Thyroid gland (tissue), 4 donors: ENCODE results near the gene ZNF384. TPM values are rescaled to one million over a fixed set of nuclear protein-coding genes. Genes with fewer than 3 reads are reported as not detected.

Source experiments
- DNase-seq, 2 donors: peaks; one replicate each; pipeline ENCODE4 v3.0.0-alpha.2; 2019
- H3K27ac ChIP-seq, 3 donors: fragments of 200-600 bp; sonication (generic); 1 replicate in 2 of 3; 2 replicates in 1 of 3; pipeline ENCODE4 v1.5.1; 2016 to 2019; ENCODE audit warnings: mild to moderate bottlenecking in 1 of 3, moderate library complexity in 1 of 3
- H3K27me3 ChIP-seq: fragments of 200-600 bp; sonication (generic); one replicate; pipeline ENCODE4 v1.5.1; 2019
- H3K36me3 ChIP-seq, 2 donors: fragments of 200-600 bp; sonication (generic); one replicate each; pipeline ENCODE4 v1.5.1; 2016 to 2019
- H3K4me1 ChIP-seq, 2 donors: fragments of 200-600 bp; sonication (generic); one replicate each; pipeline ENCODE4 v1.5.1; 2017 to 2019
- H3K4me3 ChIP-seq, 3 donors: fragments of 200-600 bp; sonication (generic); replicated peaks in 1 of 3; 1 replicate in 2 of 3; 2 replicates in 1 of 3; pipeline ENCODE4 v1.5.1; 2016; ENCODE audit warnings: mild to moderate bottlenecking in 1 of 3
- H3K9me3 ChIP-seq: fragments of 200-600 bp; sonication (generic); one replicate; pipeline ENCODE4 v1.5.1; 2017
- CTCF ChIP-seq, 6 experiments: fragments of 200-600 bp in 3 of 6; fragments of 450-650 bp in 3 of 6; sonication (generic) in 3 of 6; IDR thresholded peaks; one replicate each; pipeline ENCODE4 v1.5.1; 2016 to 2019; ENCODE audit warnings: antibody characterized with exemption in 6 of 6, mild to moderate bottlenecking in 2 of 6, inconsistent platforms in 1 of 6, moderate library complexity in 1 of 6
- POLR2A ChIP-seq, 2 donors: fragments of 450-650 bp; IDR thresholded peaks; one replicate each; pipeline ENCODE4 v1.6.1; 2017; ENCODE audit warnings: antibody characterized with exemption in 2 of 2, mild to moderate bottlenecking in 2 of 2, moderate library complexity in 1 of 2
- WGBS, 2 donors: methylation state at CpG; one replicate each; pipeline ENCODE4 v1.1.5; 2017; 5-methylcytosine and 5-hydroxymethylcytosine counted together
- intact Hi-C: fragments of 100-400 bp; cut with DNase I; formaldehyde crosslinking; loops from one replicate; pipeline ENCODE4 v1.15.1; 2023
- total RNA-seq, 4 donors: library from RNA; depleted of rRNA; stranded (reverse); fragments of >200 nt; gene quantifications; one replicate each; pipeline ENCODE4 v1.2.3, GENCODE V29; 2016

ZNF384 gene
- total RNA-seq, 4 donors from 2014 or later: 41.9 to 72.8 (median 53.1) TPM

GRCh38 chr12:6701078-6701768 lies 12.0 kb upstream of the ZNF384 start:
- no peak for TF ChIP-seq CTCF (IDR thresholded peaks at IDR 0.05)
- no peak for TF ChIP-seq POLR2A (IDR thresholded peaks at IDR 0.05)
- Histone ChIP-seq H3K27ac (no peak overlapping the region), H3K9me3 (no peaks in the 10 kb centered on the region), H3K36me3 (no peaks in the 10 kb centered on the region), H3K4me3 (peak overlapping the region in 1 of 3 donors; percentile 27), H3K27me3 (peaks cover 23% of the 10 kb centered on the region), H3K4me1 (peaks cover 7 to 16% of the 10 kb centered on the region in 2 donors)
- 21 to 31% methylated on average over 9 to 13 of the region's 13 CpGs for WGBS, 2 donors
- intact Hi-C loops: no loop called here
- no peak for DNase-seq

- 0 to 4% methylated on average over 3 to 4 of the region's 43 CpGs for WGBS, 2 donors
- TF ChIP-seq CTCF (IDR thresholded peaks at IDR 0.05) (no peak), POLR2A (IDR thresholded peaks at IDR 0.05) (no peak)
- Histone ChIP-seq H3K9me3 (no peaks in the 10 kb centered on the region), H3K36me3 (no peaks in the 10 kb centered on the region), H3K27ac (no peak within 1 kb of the TSS), H3K4me1 (peaks cover 7 to 16% of the 10 kb centered on the region in 2 donors), H3K27me3 (peaks cover 23% of the 10 kb centered on the region), H3K4me3 (peak within 1 kb of the TSS in 1 of 3 donors; percentile 27)
- intact Hi-C loops: no loop called here
- peak in 1 of 2 donors; percentile 15 for DNase-seq
Observed at GRCh38 chr12:6700646-6701051, 11.5 kb upstream of the ZNF384 start, which contains the start of gene PIANP. TSS of gene PIANP (minus strand) at chr12:6700815. CDS start at chr12:6698061, 2,754 bp downstream.

- no peaks in the 10 kb centered on the region for H3K9me3 ChIP-seq
- H3K27me3 ChIP-seq: peaks cover 23% of the 10 kb centered on the region
- no peak for TF ChIP-seq CTCF (IDR thresholded peaks at IDR 0.05)
- no peak for TF ChIP-seq POLR2A (IDR thresholded peaks at IDR 0.05)
- H3K27ac ChIP-seq: no peak overlapping the region
- DNase-seq: no peak
- peaks cover 7 to 16% of the 10 kb centered on the region in 2 donors for H3K4me1 ChIP-seq
- intact Hi-C loops: loop anchor here (5.0 kb wide), 1 partner anchor 48 kb away; no protein-coding TSS in a partner anchor
- no peaks in the 10 kb centered on the region for H3K36me3 ChIP-seq
- H3K4me3 ChIP-seq: peak overlapping the region in 1 of 3 donors; percentile 27
- WGBS, 2 donors: 2 to 3% methylated on average over 16 to 17 of the region's 65 CpGs
Observed at GRCh38 chr12:6699989-6700645, 10.9 kb upstream of the ZNF384 start.

- peak overlapping the region in 1 of 3 donors; percentile 27 for H3K4me3 ChIP-seq
- peaks cover 7 to 16% of the 10 kb centered on the region in 2 donors for H3K4me1 ChIP-seq
- WGBS, 2 donors: 13 to 16% methylated on average over 16 of the region's 16 CpGs
- no peaks in the 10 kb centered on the region for H3K36me3 ChIP-seq
- no peak for DNase-seq
- intact Hi-C loops: loop anchor here (5.0 kb wide), 1 partner anchor 47 kb away; no protein-coding TSS in a partner anchor
- H3K27me3 ChIP-seq: peaks cover 23% of the 10 kb centered on the region
- H3K27ac ChIP-seq: no peak overlapping the region
- no peaks in the 10 kb centered on the region for H3K9me3 ChIP-seq
- TF ChIP-seq POLR2A (IDR thresholded peaks at IDR 0.05): no peak
- no peak for TF ChIP-seq CTCF (IDR thresholded peaks at IDR 0.05)
Observed at GRCh38 chr12:6699259-6699988, 10.2 kb upstream of the ZNF384 start.
